Esophagus muscularis mucosa (tissue), 3 donors: ENCODE data around the gene RNU6-1.
A peak's percentile ranks its signal among the peaks of the same experiment; 100 is the strongest.

ENCODE experiments used
- POLR2A ChIP-seq: fragments of 450-650 bp; IDR thresholded peaks from one replicate; pipeline ENCODE4 v1.6.1; 2017; ENCODE audit warnings: antibody characterized with exemption, moderate library complexity, mild to moderate bottlenecking, low read depth
- POLR2AphosphoS5 ChIP-seq, 2 donors: sonication (generic); formaldehyde crosslinking; IDR thresholded peaks; one replicate each; pipeline ENCODE4 v1.6.1; 2017; ENCODE audit warnings: antibody characterized with exemption in 2 of 2
- TF ChIP-seq, protein P1 (sequence below), 3 experiments: fragments of 200-600 bp in 2 of 3; fragments of 450-650 bp in 1 of 3; sonication (generic) in 2 of 3; IDR thresholded peaks; one replicate each; pipeline ENCODE4 v1.5.1; 2017 to 2019; ENCODE audit warnings: antibody characterized with exemption in 3 of 3, mild to moderate bottlenecking in 2 of 3, moderate library complexity in 1 of 3

DNA sequence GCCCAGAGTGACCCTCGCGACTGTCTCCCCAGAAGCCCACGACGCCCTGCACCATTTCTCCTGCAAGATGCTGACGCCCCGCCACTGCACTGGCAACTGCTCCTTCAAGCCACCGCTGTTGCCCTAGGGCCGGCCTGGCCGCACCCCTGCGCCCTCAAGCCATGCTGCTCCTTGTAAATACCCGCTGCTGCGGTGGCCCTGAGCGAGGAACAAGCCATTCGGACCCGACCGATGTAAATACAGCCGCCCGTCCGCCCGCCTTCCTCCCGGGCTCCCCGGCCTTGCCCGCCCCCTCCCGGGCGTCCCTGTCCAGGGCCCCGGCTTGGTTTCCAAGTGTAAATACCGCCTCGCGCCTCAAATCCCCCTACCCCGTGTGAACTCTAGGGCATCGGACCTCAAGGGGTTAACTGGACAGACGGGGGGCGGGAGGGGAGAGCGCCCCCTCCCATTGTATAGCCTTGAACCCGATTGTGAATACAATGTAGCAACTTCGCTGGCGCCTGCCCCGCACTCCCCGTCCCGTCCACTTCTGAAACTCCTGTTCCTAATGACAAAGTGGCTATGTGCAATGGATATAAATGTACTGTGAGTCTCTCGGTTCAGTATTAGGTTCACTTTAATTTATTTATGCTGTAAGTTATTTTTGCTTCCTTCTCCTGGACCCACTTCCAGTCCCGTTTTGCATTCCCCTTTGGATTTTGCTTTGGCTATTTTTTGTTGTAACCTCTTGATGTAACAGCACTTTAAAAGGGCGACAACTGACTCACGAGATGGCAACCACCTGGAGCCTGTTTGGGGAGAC is 5.9 kb downstream of the RNU6-1 start:
- TF ChIP-seq, protein P1, sequence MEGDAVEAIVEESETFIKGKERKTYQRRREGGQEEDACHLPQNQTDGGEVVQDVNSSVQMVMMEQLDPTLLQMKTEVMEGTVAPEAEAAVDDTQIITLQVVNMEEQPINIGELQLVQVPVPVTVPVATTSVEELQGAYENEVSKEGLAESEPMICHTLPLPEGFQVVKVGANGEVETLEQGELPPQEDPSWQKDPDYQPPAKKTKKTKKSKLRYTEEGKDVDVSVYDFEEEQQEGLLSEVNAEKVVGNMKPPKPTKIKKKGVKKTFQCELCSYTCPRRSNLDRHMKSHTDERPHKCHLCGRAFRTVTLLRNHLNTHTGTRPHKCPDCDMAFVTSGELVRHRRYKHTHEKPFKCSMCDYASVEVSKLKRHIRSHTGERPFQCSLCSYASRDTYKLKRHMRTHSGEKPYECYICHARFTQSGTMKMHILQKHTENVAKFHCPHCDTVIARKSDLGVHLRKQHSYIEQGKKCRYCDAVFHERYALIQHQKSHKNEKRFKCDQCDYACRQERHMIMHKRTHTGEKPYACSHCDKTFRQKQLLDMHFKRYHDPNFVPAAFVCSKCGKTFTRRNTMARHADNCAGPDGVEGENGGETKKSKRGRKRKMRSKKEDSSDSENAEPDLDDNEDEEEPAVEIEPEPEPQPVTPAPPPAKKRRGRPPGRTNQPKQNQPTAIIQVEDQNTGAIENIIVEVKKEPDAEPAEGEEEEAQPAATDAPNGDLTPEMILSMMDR (IDR thresholded peaks at IDR 0.05): peak; percentile 28 to 45 (median 41)
- TF ChIP-seq POLR2A (no peak), POLR2AphosphoS5 (IDR thresholded peaks at IDR 0.05) (no peak)
